ENCODE measurements around the gene USP17L5. TPM values are rescaled to one million over a fixed set of nuclear protein-coding genes. Genes with fewer than 3 reads are reported as not detected.
"Not testable (repeated sequence)": the region's sequence is repeated elsewhere in the genome, so short reads cannot be mapped to it uniquely, and the experiment has no call there.

Gene USP17L5, protein sequence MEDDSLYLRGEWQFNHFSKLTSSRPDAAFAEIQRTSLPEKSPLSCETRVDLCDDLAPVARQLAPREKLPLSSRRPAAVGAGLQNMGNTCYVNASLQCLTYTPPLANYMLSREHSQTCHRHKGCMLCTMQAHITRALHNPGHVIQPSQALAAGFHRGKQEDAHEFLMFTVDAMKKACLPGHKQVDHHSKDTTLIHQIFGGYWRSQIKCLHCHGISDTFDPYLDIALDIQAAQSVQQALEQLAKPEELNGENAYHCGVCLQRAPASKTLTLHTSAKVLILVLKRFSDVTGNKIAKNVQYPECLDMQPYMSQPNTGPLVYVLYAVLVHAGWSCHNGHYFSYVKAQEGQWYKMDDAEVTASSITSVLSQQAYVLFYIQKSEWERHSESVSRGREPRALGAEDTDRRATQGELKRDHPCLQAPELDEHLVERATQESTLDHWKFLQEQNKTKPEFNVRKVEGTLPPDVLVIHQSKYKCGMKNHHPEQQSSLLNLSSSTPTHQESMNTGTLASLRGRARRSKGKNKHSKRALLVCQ
- total RNA-seq, result not detected

- POLR2A ChIA-PET; H3K4me3 Mint-ChIP-seq; H3K36me3 Mint-ChIP-seq (ENCODE audit: low read depth); H3K27me3 Mint-ChIP-seq; DNase-seq; H3K27ac Mint-ChIP-seq; CTCF ChIA-PET; H3K4me1 Mint-ChIP-seq; H3K9me3 Mint-ChIP-seq: not testable (repeated sequence)
Measured at GRCh38 chr4:9339103-9339502, at the start of gene USP17L5. Gene USP17L5, plus strand, starts transcription at chr4:9339403. Its CDS starts 0 bp downstream, at chr4:9339403.

DNA sequence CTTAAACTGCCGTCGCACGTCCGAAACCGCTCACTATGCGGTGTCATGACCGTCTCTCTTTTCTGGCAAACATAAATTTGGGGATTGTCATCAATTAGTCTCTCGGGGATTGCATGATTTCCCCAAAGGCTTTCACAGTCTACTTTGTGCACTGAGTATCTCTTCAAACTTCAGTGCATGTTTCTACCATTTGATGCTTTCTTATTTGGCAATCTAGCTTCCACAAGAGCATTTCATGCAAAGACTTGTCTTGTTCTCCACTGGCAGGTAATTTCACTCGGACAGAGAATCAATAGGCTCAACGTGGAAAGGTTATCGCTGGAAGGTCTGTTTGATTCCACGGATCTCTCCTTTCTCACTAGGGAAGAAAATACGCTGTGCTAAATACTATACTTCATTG is 15.0 kb upstream of the USP17L5 start:
- H3K36me3 Mint-ChIP-seq (ENCODE audit: low read depth); H3K27me3 Mint-ChIP-seq; H3K9me3 Mint-ChIP-seq; POLR2A ChIA-PET; DNase-seq; H3K4me1 Mint-ChIP-seq; CTCF ChIA-PET; H3K4me3 Mint-ChIP-seq; H3K27ac Mint-ChIP-seq: not testable (repeated sequence)

- CTCF ChIA-PET; H3K27me3 Mint-ChIP-seq; H3K4me3 Mint-ChIP-seq; H3K27ac Mint-ChIP-seq; H3K4me1 Mint-ChIP-seq; POLR2A ChIA-PET; DNase-seq; H3K9me3 Mint-ChIP-seq; H3K36me3 Mint-ChIP-seq (ENCODE audit: low read depth): not testable (repeated sequence)
Measured at GRCh38 chr4:9324865-9325264, 14.3 kb upstream of the USP17L5 start, which contains the start of gene USP17L24. Gene USP17L24, plus strand, starts transcription at chr4:9325165. Its CDS starts 0 bp downstream, at chr4:9325165.

- POLR2A ChIA-PET, result not testable (repeated sequence)
Measured at GRCh38 chr4:9329611-9330010, 9.6 kb upstream of the USP17L5 start, which contains the start of gene USP17L25. Gene USP17L25, plus strand, starts transcription at chr4:9329911. Its CDS starts 0 bp downstream, at chr4:9329911.

GRCh38 chr4:9334358-9334757 is 4.8 kb upstream of the USP17L5 start, which contains the start of gene USP17L26:
Gene USP17L26, plus strand, starts transcription at chr4:9334658. Its CDS starts 0 bp downstream, at chr4:9334658.
- H3K9me3 Mint-ChIP-seq; H3K27me3 Mint-ChIP-seq; DNase-seq; CTCF ChIA-PET; H3K4me1 Mint-ChIP-seq; H3K36me3 Mint-ChIP-seq (ENCODE audit: low read depth); H3K27ac Mint-ChIP-seq; POLR2A ChIA-PET; H3K4me3 Mint-ChIP-seq: not testable (repeated sequence)

More at GRCh38 chr4:9329611-9330010, 9.6 kb upstream of the USP17L5 start, which contains the start of gene USP17L25:
- H3K4me1 Mint-ChIP-seq; H3K9me3 Mint-ChIP-seq; DNase-seq; H3K27ac Mint-ChIP-seq; H3K27me3 Mint-ChIP-seq; H3K36me3 Mint-ChIP-seq (ENCODE audit: low read depth); H3K4me3 Mint-ChIP-seq; CTCF ChIA-PET: not testable (repeated sequence)

- CTCF ChIA-PET; POLR2A ChIA-PET; H3K36me3 Mint-ChIP-seq (ENCODE audit: low read depth); H3K27me3 Mint-ChIP-seq; H3K4me3 Mint-ChIP-seq; H3K27ac Mint-ChIP-seq; H3K4me1 Mint-ChIP-seq; H3K9me3 Mint-ChIP-seq; DNase-seq: not testable (repeated sequence)
Measured at GRCh38 chr4:9343848-9344247, 4.6 kb downstream of the USP17L5 start, which contains the start of gene USP17L27. Gene USP17L27, plus strand, starts transcription at chr4:9344148. Its CDS starts 0 bp downstream, at chr4:9344148.

DNA sequence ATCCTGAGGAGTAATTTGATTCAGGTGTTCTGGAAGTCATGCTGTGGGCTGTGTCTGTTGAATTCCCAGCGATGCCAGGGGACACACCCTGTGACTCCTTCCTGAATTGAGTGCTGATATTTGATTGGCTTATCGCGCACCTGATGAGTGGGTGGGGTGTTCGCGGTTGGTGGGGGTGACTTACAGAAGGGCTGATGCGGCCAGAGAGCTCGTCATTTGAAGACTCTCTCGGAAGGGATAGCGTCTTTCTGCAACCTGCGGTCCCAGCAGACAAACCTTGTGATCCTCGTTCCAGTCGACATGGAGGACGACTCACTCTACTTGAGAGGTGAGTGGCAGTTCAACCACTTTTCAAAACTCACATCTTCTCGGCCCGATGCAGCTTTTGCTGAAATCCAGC is 9.4 kb downstream of the USP17L5 start, which contains the start of gene USP17L28:
Gene USP17L28, plus strand, starts transcription at position 301 of the 400 bp plus-strand sequence. Its CDS starts 0 bp downstream, at position 301.
- H3K9me3 Mint-ChIP-seq; DNase-seq; POLR2A ChIA-PET; H3K36me3 Mint-ChIP-seq (ENCODE audit: low read depth); CTCF ChIA-PET; H3K4me3 Mint-ChIP-seq; H3K27me3 Mint-ChIP-seq; H3K4me1 Mint-ChIP-seq; H3K27ac Mint-ChIP-seq: not testable (repeated sequence)

DNA sequence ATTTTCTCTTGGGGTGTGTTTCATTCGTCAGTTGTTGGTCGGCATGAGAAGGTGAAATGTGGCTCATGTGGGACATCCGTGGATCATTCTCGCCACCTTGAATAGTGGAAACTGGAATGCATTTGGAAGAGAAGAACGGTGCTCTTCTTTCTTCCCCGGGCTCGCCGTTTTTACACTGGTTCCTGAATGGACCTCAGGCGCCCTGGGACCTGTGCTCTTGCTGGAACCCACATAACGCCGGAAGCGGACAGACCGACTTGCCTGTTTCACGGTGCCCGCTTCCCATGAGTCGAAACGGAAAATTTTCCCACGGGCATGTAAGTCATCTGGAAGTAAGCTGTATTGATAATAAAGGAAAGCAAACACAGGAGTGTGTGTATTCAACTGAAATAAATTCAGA is 11.7 kb downstream of the USP17L5 start:
- H3K9me3 Mint-ChIP-seq; CTCF ChIA-PET; H3K4me1 Mint-ChIP-seq; H3K4me3 Mint-ChIP-seq; H3K27me3 Mint-ChIP-seq; H3K36me3 Mint-ChIP-seq (ENCODE audit: low read depth); DNase-seq; POLR2A ChIA-PET; H3K27ac Mint-ChIP-seq: not testable (repeated sequence)

DNA sequence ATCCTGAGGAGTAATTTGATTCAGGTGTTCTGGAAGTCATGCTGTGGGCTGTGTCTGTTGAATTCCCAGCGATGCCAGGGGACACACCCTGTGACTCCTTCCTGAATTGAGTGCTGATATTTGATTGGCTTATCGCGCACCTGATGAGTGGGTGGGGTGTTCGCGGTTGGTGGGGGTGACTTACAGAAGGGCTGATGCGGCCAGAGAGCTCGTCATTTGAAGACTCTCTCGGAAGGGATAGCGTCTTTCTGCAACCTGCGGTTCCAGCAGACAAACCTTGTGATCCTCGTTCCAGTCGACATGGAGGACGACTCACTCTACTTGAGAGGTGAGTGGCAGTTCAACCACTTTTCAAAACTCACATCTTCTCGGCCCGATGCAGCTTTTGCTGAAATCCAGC is 14.1 kb downstream of the USP17L5 start, which contains the start of gene USP17L29:
Gene USP17L29, plus strand, starts transcription at position 301 of the 400 bp plus-strand sequence. Its CDS starts 0 bp downstream, at position 301.
- POLR2A ChIA-PET; H3K27ac Mint-ChIP-seq; H3K27me3 Mint-ChIP-seq; H3K9me3 Mint-ChIP-seq; DNase-seq; CTCF ChIA-PET; H3K36me3 Mint-ChIP-seq (ENCODE audit: low read depth); H3K4me1 Mint-ChIP-seq; H3K4me3 Mint-ChIP-seq: not testable (repeated sequence)

DNA sequence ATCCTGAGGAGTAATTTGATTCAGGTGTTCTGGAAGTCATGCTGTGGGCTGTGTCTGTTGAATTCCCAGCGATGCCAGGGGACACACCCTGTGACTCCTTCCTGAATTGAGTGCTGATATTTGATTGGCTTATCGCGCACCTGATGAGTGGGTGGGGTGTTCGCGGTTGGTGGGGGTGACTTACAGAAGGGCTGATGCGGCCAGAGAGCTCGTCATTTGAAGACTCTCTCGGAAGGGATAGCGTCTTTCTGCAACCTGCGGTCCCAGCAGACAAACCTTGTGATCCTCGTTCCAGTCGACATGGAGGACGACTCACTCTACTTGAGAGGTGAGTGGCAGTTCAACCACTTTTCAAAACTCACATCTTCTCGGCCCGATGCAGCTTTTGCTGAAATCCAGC is 23.6 kb downstream of the USP17L5 start, which contains the start of gene USP17L30:
Gene USP17L30, plus strand, starts transcription at position 301 of the 400 bp plus-strand sequence. Its CDS starts 0 bp downstream, at position 301.
- not testable (repeated sequence) for H3K4me1 Mint-ChIP-seq

DNA sequence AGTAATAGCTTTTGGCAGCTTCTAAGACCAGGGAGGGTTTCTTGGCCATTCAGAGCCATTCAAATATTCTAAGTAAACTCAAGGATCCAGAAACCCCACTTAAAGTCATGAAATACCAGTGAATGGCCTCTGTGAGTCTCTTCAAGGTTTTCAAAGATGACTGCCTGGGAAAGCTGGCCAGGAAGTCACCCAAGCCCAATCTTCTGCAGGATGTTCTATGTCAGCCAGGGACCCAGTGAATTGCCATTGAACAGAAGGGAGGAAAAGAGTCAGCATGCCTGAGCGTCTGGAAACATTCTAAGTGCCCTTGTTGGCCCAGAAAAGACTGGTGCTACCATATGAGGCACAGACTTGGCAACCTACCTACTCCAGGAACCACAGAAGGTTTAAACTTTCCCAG is 40.7 kb downstream of the USP17L5 start:
- H3K4me1 Mint-ChIP-seq; H3K27ac Mint-ChIP-seq; CTCF ChIA-PET; POLR2A ChIA-PET; H3K4me3 Mint-ChIP-seq; DNase-seq; H3K36me3 Mint-ChIP-seq (ENCODE audit: low read depth); H3K9me3 Mint-ChIP-seq; H3K27me3 Mint-ChIP-seq: not testable (repeated sequence)

More for the DNA sequence above, 23.6 kb downstream of the USP17L5 start, which contains the start of gene USP17L30:
- H3K9me3 Mint-ChIP-seq; DNase-seq; H3K4me3 Mint-ChIP-seq; H3K27me3 Mint-ChIP-seq; H3K27ac Mint-ChIP-seq; CTCF ChIA-PET; H3K36me3 Mint-ChIP-seq (ENCODE audit: low read depth); POLR2A ChIA-PET: not testable (repeated sequence)

- H3K27me3 Mint-ChIP-seq; H3K9me3 Mint-ChIP-seq; H3K36me3 Mint-ChIP-seq (ENCODE audit: low read depth); H3K27ac Mint-ChIP-seq; CTCF ChIA-PET; H3K4me1 Mint-ChIP-seq; POLR2A ChIA-PET: not testable (repeated sequence)
- peak overlapping the region; percentile 52 for H3K4me3 Mint-ChIP-seq
- peak; percentile 56 for DNase-seq
Measured at GRCh38 chr4:9381012-9381534, 41.9 kb downstream of the USP17L5 start.

DNA sequence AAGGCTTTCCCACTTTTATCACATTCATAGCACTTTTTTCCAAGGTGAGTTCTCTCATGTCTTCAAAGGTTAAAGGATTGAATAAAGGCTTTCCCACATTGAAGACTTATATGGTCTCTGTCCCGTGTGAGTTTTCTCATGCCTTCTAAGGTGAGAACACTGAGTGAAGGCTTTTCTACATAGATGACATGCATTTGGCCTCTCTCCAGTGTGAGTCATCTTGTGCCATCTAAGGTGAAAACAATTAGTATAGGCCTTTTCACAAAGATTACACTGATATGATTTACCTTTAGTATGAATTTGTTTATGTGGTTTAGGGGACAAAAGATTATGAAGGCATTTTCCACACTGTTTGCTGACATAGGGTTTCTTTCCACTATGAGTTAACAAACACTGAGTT is 44.9 kb downstream of the USP17L5 start:
- ChIA-PET CTCF (no interaction called here), POLR2A (no interaction called here)
- Mint-ChIP-seq H3K4me1 (peaks cover 2% of the 10 kb centered on the region), H3K27me3 (no peaks in the 10 kb centered on the region), H3K4me3 (no peak overlapping the region), H3K27ac (no peak overlapping the region), H3K36me3 (ENCODE audit: low read depth) (no peaks in the 10 kb centered on the region), H3K9me3 (no peaks in the 10 kb centered on the region)
- no peak for DNase-seq
